Uterus (tissue), 4 donors: ENCODE measurements around the gene CCNQ. TPM values are rescaled to one million over a fixed set of nuclear protein-coding genes. Genes with fewer than 3 reads are reported as not detected.

ENCODE experiments used
- DNase-seq, 2 donors: peaks; one replicate each; pipeline ENCODE4 v3.0.0-alpha.2; 2019 to 2020
- H3K27ac ChIP-seq, 2 donors: fragments of 200-600 bp; sonication (generic); 1 replicate in 1 of 2; 2 replicates in 1 of 2; pipeline ENCODE4 v1.5.1; 2016 to 2018
- H3K27me3 ChIP-seq, 2 donors: fragments of 200-600 bp; sonication (generic); one replicate each; pipeline ENCODE4 v1.5.1; 2018 to 2019; ENCODE audit warnings: control low read depth in 1 of 2
- H3K36me3 ChIP-seq, 2 donors: fragments of 200-600 bp; sonication (generic); one replicate each; pipeline ENCODE4 v1.5.1; 2019; ENCODE audit warnings: control low read depth in 1 of 2
- H3K4me1 ChIP-seq, 2 donors: fragments of 200-600 bp; sonication (generic); one replicate each; pipeline ENCODE4 v1.5.1; 2018 to 2019; ENCODE audit warnings: control low read depth in 1 of 2
- H3K4me3 ChIP-seq, 2 donors: fragments of 200-600 bp; sonication (generic); 1 replicate in 1 of 2; 2 replicates in 1 of 2; pipeline ENCODE4 v1.5.1; 2018 to 2019; ENCODE audit warnings: mild to moderate bottlenecking in 1 of 2
- H3K9me3 ChIP-seq, 2 donors: fragments of 200-600 bp; sonication (generic); one replicate each; pipeline ENCODE4 v1.5.1; 2019; ENCODE audit warnings: control low read depth in 1 of 2
- POLR2A ChIP-seq, 2 donors: fragments of 450-650 bp; IDR thresholded peaks; one replicate each; pipeline ENCODE4 v1.6.1; 2016; ENCODE audit warnings: antibody characterized with exemption in 2 of 2, mild to moderate bottlenecking in 1 of 2, moderate library complexity in 1 of 2
- intact Hi-C: fragments of 100-400 bp; cut with DNase I; formaldehyde crosslinking; loops from one replicate; pipeline ENCODE4 v1.15.1; 2023; ENCODE audit warnings: low total_unique reads
- total RNA-seq, 4 donors: library from RNA; depleted of rRNA in 3 of 4; stranded (reverse); fragments of >200 nt in 3 of 4; gene quantifications; one replicate each; pipeline versions ENCODE4 v1.1.0 to v1.2.4, GENCODE V29; 2014 to 2023
- TF ChIP-seq, protein P1 (sequence below), 4 experiments: fragments of 200-600 bp in 2 of 4; fragments of 450-650 bp in 2 of 4; sonication (generic) in 2 of 4; IDR thresholded peaks; one replicate each; pipeline ENCODE4 v1.5.1; 2016 to 2019; ENCODE audit warnings: antibody characterized with exemption in 4 of 4, mild to moderate bottlenecking in 2 of 4, moderate library complexity in 1 of 4
- donor health status: DM: yes; HTN: yes; CAD: no.

The CCNQ gene
- total RNA-seq, 4 donors from 2014 or later = 14.9 to 94.5 (median 29.3) TPM

DNA sequence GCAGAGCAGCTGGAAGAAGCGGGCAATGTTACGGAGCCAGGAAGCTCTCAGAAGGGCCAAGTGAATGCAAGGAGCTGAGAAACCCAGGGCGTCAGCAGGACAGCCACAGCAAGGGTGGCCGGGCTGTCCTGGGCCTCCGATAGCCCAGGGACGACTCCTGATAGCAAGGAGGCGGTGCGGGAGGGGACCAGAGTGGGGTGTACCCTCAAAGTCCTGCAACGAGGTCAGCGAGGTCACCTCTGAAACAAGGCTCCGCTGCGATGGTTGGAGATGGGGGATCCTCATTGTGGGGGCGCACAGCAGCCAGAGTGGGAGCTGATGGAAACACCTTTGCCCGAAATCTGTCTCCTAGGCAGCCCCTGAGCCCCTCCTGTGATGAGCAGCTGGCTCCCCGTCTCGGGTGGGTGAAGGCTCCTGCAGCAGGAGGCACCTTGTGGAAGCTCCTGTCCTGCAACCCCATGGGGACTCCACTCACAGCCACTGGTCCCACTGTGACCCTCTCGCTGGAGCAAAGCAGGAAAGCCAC lies 4.3 kb upstream of the CCNQ start:
- no peak for TF ChIP-seq POLR2A (IDR thresholded peaks at IDR 0.05)
- TF ChIP-seq, protein P1, sequence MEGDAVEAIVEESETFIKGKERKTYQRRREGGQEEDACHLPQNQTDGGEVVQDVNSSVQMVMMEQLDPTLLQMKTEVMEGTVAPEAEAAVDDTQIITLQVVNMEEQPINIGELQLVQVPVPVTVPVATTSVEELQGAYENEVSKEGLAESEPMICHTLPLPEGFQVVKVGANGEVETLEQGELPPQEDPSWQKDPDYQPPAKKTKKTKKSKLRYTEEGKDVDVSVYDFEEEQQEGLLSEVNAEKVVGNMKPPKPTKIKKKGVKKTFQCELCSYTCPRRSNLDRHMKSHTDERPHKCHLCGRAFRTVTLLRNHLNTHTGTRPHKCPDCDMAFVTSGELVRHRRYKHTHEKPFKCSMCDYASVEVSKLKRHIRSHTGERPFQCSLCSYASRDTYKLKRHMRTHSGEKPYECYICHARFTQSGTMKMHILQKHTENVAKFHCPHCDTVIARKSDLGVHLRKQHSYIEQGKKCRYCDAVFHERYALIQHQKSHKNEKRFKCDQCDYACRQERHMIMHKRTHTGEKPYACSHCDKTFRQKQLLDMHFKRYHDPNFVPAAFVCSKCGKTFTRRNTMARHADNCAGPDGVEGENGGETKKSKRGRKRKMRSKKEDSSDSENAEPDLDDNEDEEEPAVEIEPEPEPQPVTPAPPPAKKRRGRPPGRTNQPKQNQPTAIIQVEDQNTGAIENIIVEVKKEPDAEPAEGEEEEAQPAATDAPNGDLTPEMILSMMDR (IDR thresholded peaks at IDR 0.05) = no peak
- Histone ChIP-seq H3K9me3 (no peaks in the 10 kb centered on the region), H3K27ac (no peak overlapping the region), H3K4me3 (no peak overlapping the region), H3K4me1 (no peaks in the 10 kb centered on the region), H3K27me3 (no peaks in the 10 kb centered on the region), H3K36me3 (no peaks in the 10 kb centered on the region)
- intact Hi-C loops = no loop called here
- no peak for DNase-seq

DNA sequence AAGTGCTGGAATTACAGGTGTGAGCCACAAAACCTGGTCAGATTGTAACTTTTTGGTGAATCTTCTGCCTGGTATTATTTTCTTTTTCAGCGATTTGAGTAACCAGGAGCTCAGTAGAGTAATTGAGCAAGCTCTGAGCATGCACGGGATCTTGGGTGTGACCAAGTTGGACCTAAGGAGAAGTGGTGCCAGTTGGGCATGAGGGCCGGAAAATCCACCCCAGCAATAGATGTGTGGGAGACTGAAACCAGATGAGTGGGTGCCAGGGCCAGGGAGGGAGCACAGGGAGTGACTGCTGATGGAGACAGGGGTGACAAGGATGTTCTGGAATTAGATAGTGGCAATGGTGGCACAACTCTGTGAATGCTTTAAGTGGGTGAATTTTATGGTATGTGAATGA lies 3.7 kb upstream of the CCNQ start:
- intact Hi-C loops = no loop called here
- Histone ChIP-seq H3K4me3 (no peak overlapping the region), H3K9me3 (no peaks in the 10 kb centered on the region), H3K36me3 (no peaks in the 10 kb centered on the region), H3K27ac (no peak overlapping the region), H3K4me1 (no peaks in the 10 kb centered on the region), H3K27me3 (no peaks in the 10 kb centered on the region)
- TF ChIP-seq, protein P1 (IDR thresholded peaks at IDR 0.05) = no peak
- TF ChIP-seq POLR2A (IDR thresholded peaks at IDR 0.05) = no peak
- DNase-seq = no peak

DNA sequence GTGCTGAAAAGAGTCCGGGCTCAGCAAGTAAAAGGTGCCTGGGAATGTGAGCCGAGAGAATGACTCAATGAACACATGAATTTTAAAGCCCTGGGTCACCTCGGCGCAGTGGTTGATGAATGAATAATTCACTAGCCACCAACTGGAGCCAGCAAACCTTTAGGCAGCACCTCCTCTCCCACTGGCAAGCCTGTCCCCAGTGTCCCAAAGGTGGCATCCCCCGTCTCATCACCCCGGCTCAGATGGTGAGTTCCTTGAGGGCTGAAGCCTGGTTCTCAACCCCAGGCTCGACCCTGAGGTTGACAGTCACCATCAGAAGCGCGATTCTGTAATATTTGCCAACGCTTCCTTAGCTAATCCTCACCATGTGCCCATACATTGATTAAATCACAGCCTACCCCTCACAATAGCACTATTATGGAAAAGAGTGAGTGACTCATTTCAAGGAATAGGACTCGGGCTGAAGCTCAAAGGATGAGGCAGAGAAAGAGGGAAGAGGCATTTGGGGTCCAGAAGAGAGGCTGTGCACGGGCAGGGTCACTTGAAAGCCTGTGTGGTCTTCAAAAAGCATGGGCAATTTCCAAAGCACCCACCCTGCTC lies 2.7 kb upstream of the CCNQ start:
- H3K27ac ChIP-seq = no peak overlapping the region
- no peaks in the 10 kb centered on the region for H3K36me3 ChIP-seq
- H3K27me3 ChIP-seq = no peaks in the 10 kb centered on the region
- H3K4me1 ChIP-seq = no peaks in the 10 kb centered on the region
- no peaks in the 10 kb centered on the region for H3K9me3 ChIP-seq
- intact Hi-C loops = no loop called here
- no peak for TF ChIP-seq POLR2A (IDR thresholded peaks at IDR 0.05)
- TF ChIP-seq, protein P1 (IDR thresholded peaks at IDR 0.05) = no peak
- no peak overlapping the region for H3K4me3 ChIP-seq
- DNase-seq = no peak

DNA sequence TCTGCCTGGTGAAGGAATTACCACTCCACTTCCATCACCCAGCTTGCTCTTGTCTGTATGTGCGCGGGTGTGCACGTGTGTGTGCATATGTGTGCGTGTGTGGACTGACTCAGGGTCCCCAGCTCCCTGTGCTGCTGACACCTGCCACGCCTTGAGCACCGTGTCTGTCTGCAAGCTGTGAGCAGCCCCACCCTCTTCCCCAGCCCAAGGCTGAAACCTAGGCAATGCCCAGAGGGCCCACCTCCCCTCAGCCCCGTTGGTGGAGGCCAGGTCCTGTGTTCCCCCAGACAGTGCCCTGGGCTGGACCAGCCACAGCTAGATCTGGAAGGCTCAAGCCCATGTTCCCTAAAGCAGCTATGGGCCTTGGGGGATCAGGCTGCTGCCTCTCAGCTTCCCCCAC lies 2.0 kb upstream of the CCNQ start:
- intact Hi-C loops = no loop called here
- no peaks in the 10 kb centered on the region for H3K36me3 ChIP-seq
- no peaks in the 10 kb centered on the region for H3K27me3 ChIP-seq
- H3K4me1 ChIP-seq = no peaks in the 10 kb centered on the region
- H3K9me3 ChIP-seq = no peaks in the 10 kb centered on the region
- DNase-seq = no peak
- H3K4me3 ChIP-seq = no peak overlapping the region
- TF ChIP-seq, protein P1 (IDR thresholded peaks at IDR 0.05) = no peak
- no peak for TF ChIP-seq POLR2A (IDR thresholded peaks at IDR 0.05)
- no peak overlapping the region for H3K27ac ChIP-seq

DNA sequence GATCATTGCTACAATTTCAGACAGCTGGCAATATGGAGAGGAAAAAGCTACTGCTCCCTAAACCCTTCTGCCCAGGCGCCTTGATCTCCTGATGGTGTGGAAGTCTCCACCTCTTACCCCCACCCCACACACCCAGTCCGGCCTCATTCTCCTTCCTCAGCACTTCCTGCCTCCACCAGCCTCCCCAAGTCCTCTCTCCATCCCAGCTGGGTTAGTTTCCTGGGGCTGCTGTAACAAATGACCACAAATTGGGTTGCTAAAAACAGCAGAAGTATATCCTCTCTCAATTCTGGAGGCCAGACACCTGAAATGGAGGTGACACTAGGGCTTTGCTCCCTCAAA lies 1.1 kb upstream of the CCNQ start:
- no peaks in the 10 kb centered on the region for H3K4me1 ChIP-seq
- peak overlapping the region; percentile 61 to 66 for H3K4me3 ChIP-seq
- H3K9me3 ChIP-seq = no peaks in the 10 kb centered on the region
- no peak overlapping the region for H3K27ac ChIP-seq
- H3K36me3 ChIP-seq = no peaks in the 10 kb centered on the region
- DNase-seq = no peak
- intact Hi-C loops = no loop called here
- TF ChIP-seq, protein P1 (IDR thresholded peaks at IDR 0.05) = no peak
- no peaks in the 10 kb centered on the region for H3K27me3 ChIP-seq
